ENCODE measurements around the gene ASB18.

GRCh38 chr2:236179236-236180075, 84.8 kb downstream of the ASB18 start:
- TF ChIP-seq CTCF (IDR thresholded peaks at IDR 0.05; ENCODE audit: control extremely low read depth in 1 of 3, insufficient read depth in 1 of 3, low read depth in 1 of 3, low read length in 3 of 3), result no peak
- no peak for TF ChIP-seq RFX5 (IDR thresholded peaks at IDR 0.05; ENCODE audit: borderline replicate concordance, low read depth, low read length)

Data from H1 (cell line).